Small intestine (tissue), 7 donors: ENCODE measurements around the gene CRB1. TPM values are rescaled to one million over a fixed set of nuclear protein-coding genes. Genes with fewer than 3 reads are reported as not detected.
"Not testable (repeated sequence)": the region's sequence is repeated elsewhere in the genome, so short reads cannot be mapped to it uniquely, and the experiment has no call there.

ENCODE experiments used
- DNase-seq, 2 donors: peaks; one replicate each; pipeline versions ENCODE4 v3.0.0 to v3.0.0-alpha.2; 2013
- FAIRE-seq: peaks from 2 replicates; lab custom pipeline; 2012; peaks lifted over from hg19 to GRCh38; lab: Jason Lieb, UNC
- H3K27ac ChIP-seq, 3 donors: one replicate each; pipeline ENCODE4 v1.5.1; 2013; ENCODE audit warnings: low read length in 2 of 3, mild to moderate bottlenecking in 2 of 3, control low read depth in 1 of 3, inconsistent platforms in 1 of 3, low read depth in 1 of 3, moderate library complexity in 1 of 3
- H3K27me3 ChIP-seq, 3 donors: one replicate each; pipeline ENCODE4 v1.6.1; 2013; ENCODE audit warnings: low read length in 3 of 3, inconsistent platforms in 1 of 3; ENCODE audit not compliant: control insufficient read depth in 3 of 3, insufficient read depth in 3 of 3
- H3K36me3 ChIP-seq, 3 donors: one replicate each; pipeline ENCODE4 v1.6.1; 2013; ENCODE audit warnings: low read length in 3 of 3, inconsistent platforms in 1 of 3, low read depth in 1 of 3, mild to moderate bottlenecking in 1 of 3, moderate library complexity in 1 of 3; ENCODE audit not compliant: control insufficient read depth in 3 of 3, insufficient read depth in 2 of 3
- H3K4me1 ChIP-seq, 3 donors: one replicate each; pipeline ENCODE4 v1.6.1; 2013; ENCODE audit warnings: low read length in 2 of 3, inconsistent platforms in 1 of 3, low read depth in 1 of 3, mild to moderate bottlenecking in 1 of 3, moderate library complexity in 1 of 3; ENCODE audit not compliant: control insufficient read depth in 3 of 3, insufficient read depth in 2 of 3
- H3K4me3 ChIP-seq, 3 donors: one replicate each; pipeline ENCODE4 v1.5.1; 2013; ENCODE audit warnings: low read length in 3 of 3, control low read depth in 1 of 3, inconsistent platforms in 1 of 3, low read depth in 1 of 3, mild to moderate bottlenecking in 1 of 3, moderate library complexity in 1 of 3
- H3K9me3 ChIP-seq, 2 donors: one replicate each; pipeline ENCODE4 v1.6.1; 2013; ENCODE audit warnings: low read depth in 1 of 2, low read length in 1 of 2; ENCODE audit not compliant: control insufficient read depth in 2 of 2, insufficient read depth in 1 of 2
- WGBS, 3 donors: extraction: QIAGEN DNeasy Blood & Tissue Kit; methylation state at CpG; one replicate each; pipeline ENCODE4 v1.1.7; 2013; 5-methylcytosine and 5-hydroxymethylcytosine counted together
- polyA plus RNA-seq, 4 donors: library from polyadenylated mRNA; stranded (reverse) in 3 of 4; unstranded in 1 of 4; fragments of 200-250 nt in 3 of 4; fragments of 120-200 nt in 1 of 4; gene quantifications; one replicate each; pipeline versions ENCODE4 v1.2.1 to v1.2.3, GENCODE V29; 2013
- donor health status: healthy with polysubstance abuse.
- donor health status: control.
- donor health status: control.
- donor health status: Bipolar disorder and iron deficiency.
- donor health status: healthy.

The CRB1 gene
- polyA plus RNA-seq, 4 donors: 0.06 to 0.10 TPM; not detected in 2

GRCh38 chr1:197402189-197402588 lies 134.1 kb downstream of the CRB1 start:
- 88 to 92% (median 91%) methylated on average over 2 of the region's 2 CpGs for WGBS, 3 donors
- H3K27me3 ChIP-seq: no peaks in the 10 kb centered on the region
- H3K9me3 ChIP-seq: no peaks in the 10 kb centered on the region
- H3K4me3 ChIP-seq: no peak overlapping the region
- FAIRE-seq (no peak), DNase-seq (no peak)
- H3K27ac ChIP-seq: no peak overlapping the region
- H3K4me1 ChIP-seq: no peaks in the 10 kb centered on the region
- H3K36me3 ChIP-seq: no peaks in the 10 kb centered on the region

- not testable (repeated sequence) for H3K9me3 ChIP-seq, H3K27me3 ChIP-seq, DNase-seq, H3K27ac ChIP-seq, H3K4me3 ChIP-seq, FAIRE-seq, H3K4me1 ChIP-seq, H3K36me3 ChIP-seq
- WGBS, 3 donors: 76 to 92% (median 90%) methylated on average over 4 of the region's 8 CpGs
Observed at GRCh38 chr1:197404774-197405173, 136.7 kb downstream of the CRB1 start.

GRCh38 chr1:197405614-197406013 lies 137.6 kb downstream of the CRB1 start:
- DNase-seq, H3K4me1 ChIP-seq, H3K27me3 ChIP-seq, H3K4me3 ChIP-seq, FAIRE-seq, H3K27ac ChIP-seq, H3K36me3 ChIP-seq, H3K9me3 ChIP-seq: not testable (repeated sequence)
- WGBS, 3 donors: 92 to 98% (median 95%) methylated on average over 15 to 22 of the region's 28 CpGs

GRCh38 chr1:197413564-197413963 lies 145.5 kb downstream of the CRB1 start:
- Histone ChIP-seq H3K36me3 (no peaks in the 10 kb centered on the region), H3K27me3 (no peaks in the 10 kb centered on the region), H3K9me3 (no peaks in the 10 kb centered on the region), H3K4me1 (no peaks in the 10 kb centered on the region), H3K4me3 (no peak overlapping the region), H3K27ac (no peak overlapping the region)
- no peak for DNase-seq
- no peak for FAIRE-seq
- 64 to 74% (median 73%) methylated on average over 2 of the region's 2 CpGs for WGBS, 3 donors

- H3K4me3 ChIP-seq: no peak overlapping the region
- H3K27me3 ChIP-seq: no peaks in the 10 kb centered on the region
- no peak for DNase-seq
- H3K27ac ChIP-seq: no peak overlapping the region
- H3K36me3 ChIP-seq: no peaks in the 10 kb centered on the region
- no peak for FAIRE-seq
- WGBS, 3 donors: 64 to 77% (median 69%) methylated on average over 3 of the region's 3 CpGs
- no peaks in the 10 kb centered on the region for H3K9me3 ChIP-seq
- no peaks in the 10 kb centered on the region for H3K4me1 ChIP-seq
Observed at GRCh38 chr1:197415221-197415620, 147.2 kb downstream of the CRB1 start.

- Histone ChIP-seq H3K27me3 (no peaks in the 10 kb centered on the region), H3K36me3 (no peaks in the 10 kb centered on the region), H3K4me1 (no peaks in the 10 kb centered on the region), H3K9me3 (no peaks in the 10 kb centered on the region), H3K27ac (no peak overlapping the region), H3K4me3 (no peak overlapping the region)
- WGBS, 3 donors: 85 to 97% (median 91%) methylated on average over 1 of the region's 1 CpG
- FAIRE-seq (no peak), DNase-seq (no peak)
Observed at GRCh38 chr1:197418693-197419092, 150.6 kb downstream of the CRB1 start.

- Histone ChIP-seq H3K4me3 (no peak overlapping the region), H3K9me3 (no peaks in the 10 kb centered on the region), H3K27me3 (no peaks in the 10 kb centered on the region), H3K4me1 (no peaks in the 10 kb centered on the region), H3K27ac (no peak overlapping the region), H3K36me3 (no peaks in the 10 kb centered on the region)
- DNase-seq: no peak
- no peak for FAIRE-seq
- WGBS, 3 donors: 92 to 96% (median 94%) methylated on average over 1 of the region's 1 CpG
Observed at GRCh38 chr1:197422993-197423392, 154.9 kb downstream of the CRB1 start.

- DNase-seq (no peak), FAIRE-seq (no peak)
- Histone ChIP-seq H3K36me3 (no peaks in the 10 kb centered on the region), H3K27me3 (no peaks in the 10 kb centered on the region), H3K27ac (no peak overlapping the region), H3K4me3 (no peak overlapping the region), H3K9me3 (no peaks in the 10 kb centered on the region), H3K4me1 (no peaks in the 10 kb centered on the region)
- 85 to 86% (median 85%) methylated on average over 6 of the region's 6 CpGs for WGBS, 3 donors
Observed at GRCh38 chr1:197424380-197424779, 156.3 kb downstream of the CRB1 start.

GRCh38 chr1:197429372-197429771 lies 161.3 kb downstream of the CRB1 start:
- no peak for DNase-seq
- FAIRE-seq: no peak
- Histone ChIP-seq H3K9me3 (no peaks in the 10 kb centered on the region), H3K27me3 (no peaks in the 10 kb centered on the region), H3K27ac (no peak overlapping the region), H3K36me3 (no peaks in the 10 kb centered on the region), H3K4me1 (no peaks in the 10 kb centered on the region), H3K4me3 (no peak overlapping the region)
- WGBS, 3 donors: 87 to 90% (median 89%) methylated on average over 7 of the region's 7 CpGs
